MM.1S (cell line): ENCODE results near the gene GALNT6.

Experiments
- EZH2 ChIP-seq: fragments of 300-600 bp; sonication (generic); optimal IDR thresholded peaks from 2 replicates; pipeline ENCODE3; 2017; ENCODE audit warnings: low read depth, mild to moderate bottlenecking, antibody characterized with exemption, low read length, mixed read lengths
- TF ChIP-seq, protein P1 (sequence below): fragments of 300-600 bp; sonication (generic); IDR thresholded peaks from 2 replicates; pipeline ENCODE4 v1.5.1; 2016; ENCODE audit warnings: antibody characterized with exemption, low read length, mixed read lengths

DNA sequence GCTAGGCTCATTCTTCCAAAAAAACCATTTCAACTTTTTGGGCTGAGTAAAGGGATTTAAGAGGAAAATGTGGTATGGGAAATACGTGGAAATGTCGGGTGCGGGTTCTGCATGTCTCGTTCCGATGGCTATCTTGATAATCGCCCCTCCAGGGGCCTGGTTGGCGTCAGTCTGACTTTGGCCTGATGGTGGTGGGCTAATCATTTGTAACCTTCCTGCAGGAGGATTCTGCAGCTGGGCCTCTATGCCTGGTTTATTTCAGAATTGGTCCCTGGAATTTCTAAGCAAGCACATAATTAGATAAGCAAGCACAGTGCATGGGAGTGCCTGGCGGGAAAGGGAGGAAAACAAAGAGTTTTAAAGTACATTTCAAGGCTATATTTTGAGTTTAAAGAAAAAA is 18.6 kb upstream of the GALNT6 start:
- TF ChIP-seq, protein P1, sequence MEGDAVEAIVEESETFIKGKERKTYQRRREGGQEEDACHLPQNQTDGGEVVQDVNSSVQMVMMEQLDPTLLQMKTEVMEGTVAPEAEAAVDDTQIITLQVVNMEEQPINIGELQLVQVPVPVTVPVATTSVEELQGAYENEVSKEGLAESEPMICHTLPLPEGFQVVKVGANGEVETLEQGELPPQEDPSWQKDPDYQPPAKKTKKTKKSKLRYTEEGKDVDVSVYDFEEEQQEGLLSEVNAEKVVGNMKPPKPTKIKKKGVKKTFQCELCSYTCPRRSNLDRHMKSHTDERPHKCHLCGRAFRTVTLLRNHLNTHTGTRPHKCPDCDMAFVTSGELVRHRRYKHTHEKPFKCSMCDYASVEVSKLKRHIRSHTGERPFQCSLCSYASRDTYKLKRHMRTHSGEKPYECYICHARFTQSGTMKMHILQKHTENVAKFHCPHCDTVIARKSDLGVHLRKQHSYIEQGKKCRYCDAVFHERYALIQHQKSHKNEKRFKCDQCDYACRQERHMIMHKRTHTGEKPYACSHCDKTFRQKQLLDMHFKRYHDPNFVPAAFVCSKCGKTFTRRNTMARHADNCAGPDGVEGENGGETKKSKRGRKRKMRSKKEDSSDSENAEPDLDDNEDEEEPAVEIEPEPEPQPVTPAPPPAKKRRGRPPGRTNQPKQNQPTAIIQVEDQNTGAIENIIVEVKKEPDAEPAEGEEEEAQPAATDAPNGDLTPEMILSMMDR: no peak
- no peak for TF ChIP-seq EZH2
